Measurements from ENCODE around the gene DERA.
"Not testable (repeated sequence)": the region's sequence is repeated elsewhere in the genome, so short reads cannot be mapped to it uniquely, and the experiment has no call there.

Gene DERA

GRCh38 chr12:15943519-15943918, 32.4 kb downstream of the DERA start:
- not testable (repeated sequence) for H3K4me3 Mint-ChIP-seq; ATAC-seq (replicated peaks; ENCODE audit: extremely low read depth, poor library complexity, severe bottlenecking); H3K27ac Mint-ChIP-seq (ENCODE audit: low read depth); H3K9me3 Mint-ChIP-seq; DNase-seq (ENCODE audit: low spot score in 2 of 2); H3K27me3 Mint-ChIP-seq; H3K36me3 Mint-ChIP-seq (ENCODE audit: insufficient read depth)
- H3K4me1 Mint-ChIP-seq = peaks cover 21% of the 10 kb centered on the region

- not testable (repeated sequence) for ATAC-seq (replicated peaks; ENCODE audit: extremely low read depth, poor library complexity, severe bottlenecking); H3K27me3 Mint-ChIP-seq; H3K36me3 Mint-ChIP-seq (ENCODE audit: insufficient read depth); H3K9me3 Mint-ChIP-seq; H3K4me3 Mint-ChIP-seq; DNase-seq (ENCODE audit: low spot score in 2 of 2); H3K27ac Mint-ChIP-seq (ENCODE audit: low read depth)
- H3K4me1 Mint-ChIP-seq = peaks cover 16% of the 10 kb centered on the region
These were observed 37.3 kb downstream of the DERA start for GRCh38 chr12:15948461-15948860.

- Mint-ChIP-seq H3K27ac (ENCODE audit: low read depth) (no peak overlapping the region), H3K27me3 (no peaks in the 10 kb centered on the region), H3K36me3 (ENCODE audit: insufficient read depth) (no peaks in the 10 kb centered on the region), H3K9me3 (no peaks in the 10 kb centered on the region), H3K4me3 (no peak overlapping the region), H3K4me1 (peaks cover 12% of the 10 kb centered on the region)
- DNase-seq (ENCODE audit: low spot score in 2 of 2) (no peak), ATAC-seq (replicated peaks; ENCODE audit: extremely low read depth, poor library complexity, severe bottlenecking) (no peak)
These were observed 44.1 kb downstream of the DERA start for GRCh38 chr12:15955281-15955680.

GRCh38 chr12:15956010-15956409, 44.9 kb downstream of the DERA start:
- no peaks in the 10 kb centered on the region for H3K36me3 Mint-ChIP-seq (ENCODE audit: insufficient read depth)
- no peaks in the 10 kb centered on the region for H3K9me3 Mint-ChIP-seq
- H3K27me3 Mint-ChIP-seq = no peaks in the 10 kb centered on the region
- H3K27ac Mint-ChIP-seq (ENCODE audit: low read depth) = no peak overlapping the region
- DNase-seq (ENCODE audit: low spot score in 2 of 2) = no peak
- H3K4me1 Mint-ChIP-seq = peaks cover 12% of the 10 kb centered on the region
- H3K4me3 Mint-ChIP-seq = no peak overlapping the region
- no peak for ATAC-seq (replicated peaks; ENCODE audit: extremely low read depth, poor library complexity, severe bottlenecking)

GRCh38 chr12:15956413-15957185, 45.5 kb downstream of the DERA start:
- Mint-ChIP-seq H3K4me1 (peaks cover 12% of the 10 kb centered on the region), H3K9me3 (no peaks in the 10 kb centered on the region), H3K4me3 (no peak overlapping the region), H3K27me3 (no peaks in the 10 kb centered on the region), H3K27ac (ENCODE audit: low read depth) (no peak overlapping the region), H3K36me3 (ENCODE audit: insufficient read depth) (no peaks in the 10 kb centered on the region)
- ATAC-seq (replicated peaks; ENCODE audit: extremely low read depth, poor library complexity, severe bottlenecking) = no peak
- DNase-seq (ENCODE audit: low spot score in 2 of 2) = no peak

- H3K4me3 Mint-ChIP-seq = no peak overlapping the region
- H3K36me3 Mint-ChIP-seq (ENCODE audit: insufficient read depth) = peaks cover 3% of the 10 kb centered on the region
- no peak overlapping the region for H3K27ac Mint-ChIP-seq (ENCODE audit: low read depth)
- DNase-seq (ENCODE audit: low spot score in 2 of 2) = no peak
- H3K9me3 Mint-ChIP-seq = no peaks in the 10 kb centered on the region
- H3K27me3 Mint-ChIP-seq = no peaks in the 10 kb centered on the region
- no peaks in the 10 kb centered on the region for H3K4me1 Mint-ChIP-seq
- no peak for ATAC-seq (replicated peaks; ENCODE audit: extremely low read depth, poor library complexity, severe bottlenecking)
These were observed 51.6 kb downstream of the DERA start for GRCh38 chr12:15962760-15963159.

- ATAC-seq (replicated peaks; ENCODE audit: extremely low read depth, poor library complexity, severe bottlenecking) (no peak), DNase-seq (ENCODE audit: low spot score in 2 of 2) (no peak)
- H3K27ac Mint-ChIP-seq (ENCODE audit: low read depth) = no peak overlapping the region
- H3K36me3 Mint-ChIP-seq (ENCODE audit: insufficient read depth) = peaks cover 3% of the 10 kb centered on the region
- no peaks in the 10 kb centered on the region for H3K9me3 Mint-ChIP-seq
- H3K27me3 Mint-ChIP-seq = no peaks in the 10 kb centered on the region
- H3K4me1 Mint-ChIP-seq = no peaks in the 10 kb centered on the region
- H3K4me3 Mint-ChIP-seq = no peak overlapping the region
These were observed 52.1 kb downstream of the DERA start for GRCh38 chr12:15963271-15963670.

- H3K36me3 Mint-ChIP-seq (ENCODE audit: insufficient read depth) = peaks cover 3% of the 10 kb centered on the region
- H3K27me3 Mint-ChIP-seq = no peaks in the 10 kb centered on the region
- H3K4me3 Mint-ChIP-seq = no peak overlapping the region
- DNase-seq (ENCODE audit: low spot score in 2 of 2) (no peak), ATAC-seq (replicated peaks; ENCODE audit: extremely low read depth, poor library complexity, severe bottlenecking) (no peak)
- H3K27ac Mint-ChIP-seq (ENCODE audit: low read depth) = no peak overlapping the region
- no peaks in the 10 kb centered on the region for H3K9me3 Mint-ChIP-seq
- H3K4me1 Mint-ChIP-seq = no peaks in the 10 kb centered on the region
These were observed 55.3 kb downstream of the DERA start for GRCh38 chr12:15966426-15966825.

GRCh38 chr12:15967053-15967452, 55.9 kb downstream of the DERA start:
- not testable (repeated sequence) for DNase-seq (ENCODE audit: low spot score in 2 of 2); H3K4me1 Mint-ChIP-seq; H3K4me3 Mint-ChIP-seq; H3K27me3 Mint-ChIP-seq; H3K36me3 Mint-ChIP-seq (ENCODE audit: insufficient read depth); ATAC-seq (replicated peaks; ENCODE audit: extremely low read depth, poor library complexity, severe bottlenecking); H3K27ac Mint-ChIP-seq (ENCODE audit: low read depth); H3K9me3 Mint-ChIP-seq

GRCh38 chr12:15971211-15971610, 60.1 kb downstream of the DERA start:
- Mint-ChIP-seq H3K4me1 (no peaks in the 10 kb centered on the region), H3K27me3 (no peaks in the 10 kb centered on the region), H3K27ac (ENCODE audit: low read depth) (no peak overlapping the region), H3K9me3 (no peaks in the 10 kb centered on the region), H3K36me3 (ENCODE audit: insufficient read depth) (peaks cover 2% of the 10 kb centered on the region), H3K4me3 (no peak overlapping the region)
- DNase-seq (ENCODE audit: low spot score in 2 of 2) (no peak), ATAC-seq (replicated peaks; ENCODE audit: extremely low read depth, poor library complexity, severe bottlenecking) (no peak)

GRCh38 chr12:15972894-15973293, 61.8 kb downstream of the DERA start:
- Mint-ChIP-seq H3K27me3 (no peaks in the 10 kb centered on the region), H3K27ac (ENCODE audit: low read depth) (no peak overlapping the region), H3K9me3 (no peaks in the 10 kb centered on the region), H3K4me1 (no peaks in the 10 kb centered on the region), H3K36me3 (ENCODE audit: insufficient read depth) (peaks cover 2% of the 10 kb centered on the region), H3K4me3 (no peak overlapping the region)
- no peak for DNase-seq (ENCODE audit: low spot score in 2 of 2)
- ATAC-seq (replicated peaks; ENCODE audit: extremely low read depth, poor library complexity, severe bottlenecking) = no peak

- Mint-ChIP-seq H3K4me3 (no peak overlapping the region), H3K36me3 (ENCODE audit: insufficient read depth) (peaks cover 7% of the 10 kb centered on the region), H3K27me3 (no peaks in the 10 kb centered on the region), H3K4me1 (no peaks in the 10 kb centered on the region), H3K27ac (ENCODE audit: low read depth) (no peak overlapping the region), H3K9me3 (no peaks in the 10 kb centered on the region)
- DNase-seq (ENCODE audit: low spot score in 2 of 2) (no peak), ATAC-seq (replicated peaks; ENCODE audit: extremely low read depth, poor library complexity, severe bottlenecking) (no peak)
These were observed 67.1 kb downstream of the DERA start for GRCh38 chr12:15977999-15978951.

Data from central memory CD8-positive, alpha-beta T cell (primary cell).